H1 (cell line): Measurements from ENCODE around the gene RASSF10. TPM values are rescaled to one million over a fixed set of nuclear protein-coding genes. Genes with fewer than 3 reads are reported as not detected.

ENCODE experiments used
- CTCF ChIA-PET: fragments of 300-600 bp; sonication (Branson Sonifier 250); formaldehyde crosslinking; loops from one replicate; lab custom pipeline; 2021; ENCODE audit not compliant: partially characterized antibody; lab: Charles Lee
- POLR2A ChIA-PET: fragments of 300-600 bp; sonication (Branson Sonifier 250); formaldehyde crosslinking; loops from one replicate; lab custom pipeline; 2021; ENCODE audit warnings: inconsistent platforms; ENCODE audit not compliant: partially characterized antibody; lab: Charles Lee
- DNase-seq, 2 experiments: peaks; one replicate each; pipeline versions ENCODE4 v3.0.0 to v3.0.0-alpha.2; 2010 to 2022; ENCODE audit warnings: low spot score in 2 of 2, low read depth in 1 of 2, mixed read lengths in 1 of 2
- FAIRE-seq: peaks from 2 replicates; lab custom pipeline; 2011; peaks lifted over from hg19 to GRCh38; lab: Jason Lieb, UNC
- H2AFZ ChIP-seq: 2 replicates; pipeline ENCODE4 v1.8.1; 2012; ENCODE audit warnings: low read length, inconsistent platforms
- H2AK5ac ChIP-seq: 2 replicates; pipeline ENCODE4 v1.6.1; 2013; ENCODE audit warnings: low read depth, low read length
- H2BK120ac ChIP-seq: replicated peaks from 2 replicates; pipeline ENCODE3; 2013; ENCODE audit warnings: low read depth, low read length, inconsistent platforms
- H2BK12ac ChIP-seq: 2 replicates; pipeline ENCODE4 v1.6.1; 2013; ENCODE audit warnings: low read depth, low read length
- H2BK15ac ChIP-seq: 2 replicates; pipeline ENCODE4 v1.6.1; 2013; ENCODE audit warnings: low read length
- H2BK20ac ChIP-seq: 2 replicates; pipeline ENCODE4 v1.6.1; 2013; ENCODE audit warnings: low read length
- H2BK5ac ChIP-seq: 2 replicates; pipeline ENCODE4 v1.6.1; 2013; ENCODE audit warnings: low read depth, low read length
- H3K14ac ChIP-seq: 2 replicates; pipeline ENCODE4 v1.6.1; 2013; ENCODE audit warnings: inconsistent platforms; ENCODE audit not compliant: insufficient read length
- H3K18ac ChIP-seq: 2 replicates; pipeline ENCODE4 v1.6.1; 2013; ENCODE audit warnings: low read length; ENCODE audit errors: extremely low read depth
- H3K23ac ChIP-seq: 2 replicates; pipeline ENCODE4 v1.6.1; 2013; ENCODE audit warnings: inconsistent platforms; ENCODE audit not compliant: insufficient read length
- H3K23me2 ChIP-seq: 2 replicates; pipeline ENCODE4 v1.6.1; 2013; ENCODE audit warnings: low read depth, low read length
- H3K27ac ChIP-seq: 2 replicates; pipeline ENCODE4 v1.6.1; 2011; ENCODE audit warnings: low read depth, low read length, inconsistent platforms
- H3K27me3 ChIP-seq, 4 experiments: replicated peaks in 1 of 4; 1 replicate in 1 of 4; 2 replicates in 3 of 4; pipeline versions ENCODE4 v1.6.1 to v1.8.1; 2011 to 2013; ENCODE audit warnings: low read length in 3 of 4, mild to moderate bottlenecking in 3 of 4, inconsistent platforms in 2 of 4, mixed read lengths in 2 of 4, moderate library complexity in 1 of 4; ENCODE audit not compliant: control insufficient read depth in 3 of 4, insufficient read depth in 3 of 4; ENCODE audit errors: extremely low read depth in 1 of 4
- H3K36me3 ChIP-seq, 4 experiments: 2 replicates each; pipeline versions ENCODE4 v1.6.1 to v1.8.1; 2011 to 2013; ENCODE audit warnings: mild to moderate bottlenecking in 4 of 4, low read length in 3 of 4, moderate library complexity in 2 of 4, control low read depth in 1 of 4, inconsistent platforms in 1 of 4; ENCODE audit not compliant: insufficient read depth in 4 of 4, control insufficient read depth in 2 of 4
- H3K4ac ChIP-seq: replicated peaks from 2 replicates; pipeline ENCODE3; 2013; ENCODE audit warnings: low read length, low read depth, mixed read lengths, inconsistent platforms; ENCODE audit not compliant: insufficient read length
- H3K4me1 ChIP-seq, 4 experiments: replicated peaks in 1 of 4; 1 replicate in 1 of 4; 2 replicates in 3 of 4; pipeline versions ENCODE4 v1.6.1 to v1.8.1; 2011 to 2013; ENCODE audit warnings: low read length in 3 of 4, inconsistent platforms in 2 of 4, mixed read lengths in 1 of 4; ENCODE audit not compliant: insufficient read depth in 4 of 4, control insufficient read depth in 3 of 4
- H3K4me2 ChIP-seq, 2 experiments: 2 replicates each; pipeline versions ENCODE4 v1.6.1 to v1.8.1; 2011 to 2013; ENCODE audit warnings: low read depth in 2 of 2, low read length in 2 of 2, control low read depth in 1 of 2, inconsistent platforms in 1 of 2, mild to moderate bottlenecking in 1 of 2; ENCODE audit not compliant: insufficient read depth in 1 of 2
- H3K4me3 ChIP-seq, 4 experiments: fragments of 200-600, 300-600 bp in 1 of 4; sonication (generic), shearing (Covaris generic), sonication (Bioruptor Twin) in 1 of 4; 2 replicates each; pipeline versions ENCODE4 v1.5.1 to v1.8.1; 2011 to 2016; ENCODE audit warnings: low read length in 4 of 4, low read depth in 3 of 4, control low read depth in 2 of 4, inconsistent platforms in 2 of 4, mild to moderate bottlenecking in 2 of 4, mixed read lengths in 1 of 4, moderate library complexity in 1 of 4; ENCODE audit not compliant: insufficient read depth in 2 of 4; ENCODE audit errors: extremely low read depth in 1 of 4
- H3K56ac ChIP-seq: replicated peaks from 2 replicates; pipeline ENCODE3; 2013; ENCODE audit warnings: low read depth, mild to moderate bottlenecking, mixed read lengths, low read length, inconsistent platforms; ENCODE audit not compliant: insufficient read length
- H3K79me1 ChIP-seq: 2 replicates; pipeline ENCODE4 v1.6.1; 2013; ENCODE audit warnings: low read depth, low read length, control low read depth
- H3K79me2 ChIP-seq, 2 experiments: 2 replicates each; pipeline versions ENCODE4 v1.6.1 to v1.8.1; 2012 to 2013; ENCODE audit warnings: low read length in 2 of 2, mild to moderate bottlenecking in 2 of 2, inconsistent platforms in 1 of 2; ENCODE audit not compliant: insufficient read depth in 2 of 2, control insufficient read depth in 1 of 2
- H3K9ac ChIP-seq, 4 experiments: replicated peaks in 1 of 4; 1 replicate in 1 of 4; 2 replicates in 3 of 4; pipeline versions ENCODE4 v1.6.1 to v1.8.1; 2011 to 2013; ENCODE audit warnings: low read depth in 3 of 4, low read length in 3 of 4, control low read depth in 2 of 4, mild to moderate bottlenecking in 2 of 4, moderate library complexity in 2 of 4, inconsistent platforms in 1 of 4; ENCODE audit errors: extremely low read depth in 1 of 4
- H3K9me3 ChIP-seq, 2 experiments: 2 replicates each; pipeline versions ENCODE4 v1.6.1 to v1.8.1; 2012 to 2013; ENCODE audit warnings: mild to moderate bottlenecking in 2 of 2, moderate library complexity in 2 of 2, control low read depth in 1 of 2, inconsistent platforms in 1 of 2, low read depth in 1 of 2, low read length in 1 of 2, mixed read lengths in 1 of 2; ENCODE audit not compliant: insufficient read depth in 2 of 2
- H4K20me1 ChIP-seq, 2 experiments: replicated peaks in 1 of 2; 2 replicates each; pipeline versions ENCODE3 to v1.8.1; 2011 to 2013; ENCODE audit warnings: inconsistent platforms in 2 of 2, low read length in 2 of 2, mild to moderate bottlenecking in 1 of 2; ENCODE audit not compliant: insufficient read depth in 2 of 2, control insufficient read depth in 1 of 2
- H4K5ac ChIP-seq: 2 replicates; pipeline ENCODE4 v1.6.1; 2013; ENCODE audit warnings: low read length, low read depth, mixed read lengths, inconsistent platforms; ENCODE audit not compliant: insufficient read length
- H4K8ac ChIP-seq: 2 replicates; pipeline ENCODE4 v1.8.0; 2013; ENCODE audit warnings: mild to moderate bottlenecking, moderate library complexity, low read length, inconsistent platforms; ENCODE audit not compliant: insufficient read depth; ENCODE audit errors: extremely low read depth
- H4K91ac ChIP-seq: replicated peaks from 2 replicates; pipeline ENCODE3; 2013; ENCODE audit warnings: low read length, mixed read lengths, inconsistent platforms; ENCODE audit not compliant: insufficient read length
- CEBPB ChIP-seq: IDR thresholded peaks from 2 replicates; pipeline ENCODE4 v1.6.1; 2012; ENCODE audit warnings: low read depth, low read length
- FOSL1 ChIP-seq: IDR thresholded peaks from 2 replicates; pipeline ENCODE4 v1.6.1; 2011; ENCODE audit warnings: mild to moderate bottlenecking, low read depth, low read length, moderate library complexity; ENCODE audit not compliant: insufficient read depth
- GTF2F1 ChIP-seq: IDR thresholded peaks from 2 replicates; pipeline ENCODE4 v1.6.1; 2012; ENCODE audit warnings: low read depth, low read length, improper control_type of control experiment, borderline replicate concordance
- KDM1A ChIP-seq: fragments of 200-600, 300-600 bp; sonication (generic); IDR thresholded peaks from 2 replicates; pipeline ENCODE4 v1.7.1; 2016; ENCODE audit warnings: mild to moderate bottlenecking, low read length, borderline replicate concordance
- SIN3A ChIP-seq, 2 experiments: IDR thresholded peaks in 1 of 2; conservative IDR thresholded peaks in 1 of 2; 2 replicates each; pipeline ENCODE4 v1.6.1; 2011 to 2012; ENCODE audit warnings: low read length in 2 of 2, improper control_type of control experiment in 1 of 2, low read depth in 1 of 2, mild to moderate bottlenecking in 1 of 2
- SIX5 ChIP-seq: IDR thresholded peaks from 2 replicates; pipeline ENCODE4 v1.6.1; 2011; ENCODE audit warnings: mild to moderate bottlenecking, low read depth, low read length
- TAF7 ChIP-seq: optimal IDR thresholded peaks from 2 replicates; pipeline ENCODE3; 2011; ENCODE audit warnings: low read depth, mild to moderate bottlenecking, inconsistent platforms, low read length, moderate library complexity, borderline replicate concordance
- TEAD4 ChIP-seq: IDR thresholded peaks from 2 replicates; pipeline ENCODE4 v1.6.1; 2012; ENCODE audit warnings: low read depth, low read length, inconsistent platforms, mixed read lengths
- WGBS, 2 experiments: shearing (Covaris generic) in 1 of 2; methylation state at CpG; one replicate each; pipeline versions ENCODE4 v1.1.6 to v1.1.7; 2013 to 2015; ENCODE audit warnings: low lambda C conversion rate in 2 of 2, mixed read lengths in 2 of 2, inconsistent platforms in 1 of 2, low coverage in 1 of 2, missing lambda C conversion rate in 1 of 2; ENCODE audit not compliant: insufficient replicate concordance in 2 of 2, insufficient coverage in 1 of 2, insufficient read length in 1 of 2; ENCODE audit errors: extremely low coverage in 1 of 2, missing lambda C conversion rate in 1 of 2; 5-methylcytosine and 5-hydroxymethylcytosine counted together
- polyA plus RNA-seq, 7 experiments: library from polyadenylated mRNA; depleted of rRNA in 3 of 7; stranded (reverse) in 5 of 7; unstranded in 2 of 7; fragments of >200 nt in 5 of 7; fragments of 200-250 nt in 2 of 7; gene quantifications; 1 replicate in 5 of 7; 2 replicates in 1 of 7; 4 replicates in 1 of 7; pipeline versions ENCODE4 v1.2.1 to v1.2.3, GENCODE V29; 2011 to 2013; ENCODE audit warnings: missing spikeins in 2 of 7, mixed read lengths in 2 of 7
- total RNA-seq: library from RNA; stranded (reverse); fragmentation: NEBNext Ultra II Directional; extraction: Animal tissue kit (Norgen Biotek cat#: 25700); gene quantifications from 2 replicates; pipeline ENCODE4 v1.2.1, GENCODE V29; 2021

Gene RASSF10
- total and polyA plus RNA-seq, 2 of the 8 experiments (the other 6 are each of a cell fraction or from before 2014, with no cell fraction given): 0.51 to 1.8 TPM

- Histone ChIP-seq H2AFZ (no peak overlapping the region), H2AK5ac (no peak overlapping the region), H3K56ac (no peak overlapping the region), H3K27ac (no peak overlapping the region), H3K18ac (no peak overlapping the region), H4K8ac (no peak overlapping the region), H3K36me3 (no peaks in the 10 kb centered on the region), H3K4me3 (no peak overlapping the region), H3K23me2 (no peaks in the 10 kb centered on the region; the same call in 1 of the 2 replicates), H4K20me1 (no peaks in the 10 kb centered on the region), H3K9me3 (no peaks in the 10 kb centered on the region), H2BK20ac (no peak overlapping the region), H3K79me1 (no peaks in the 10 kb centered on the region), H2BK120ac (no peak overlapping the region), H2BK5ac (no peak overlapping the region), H2BK15ac (no peak overlapping the region), H3K4me2 (no peak overlapping the region), H3K27me3 (no peaks in the 10 kb centered on the region), H3K14ac (no peak overlapping the region), H3K79me2 (no peaks in the 10 kb centered on the region), H4K91ac (no peak overlapping the region), H3K23ac (no peak overlapping the region), H3K4ac (no peak overlapping the region), H3K9ac (no peak overlapping the region), H3K4me1 (no peaks in the 10 kb centered on the region), H4K5ac (no peak overlapping the region), H2BK12ac (no peak overlapping the region)
- 73% methylated on average over 3 of the region's 3 CpGs; no CpG with 5 or more reads in 1 of the 2 experiments for WGBS, 2 experiments
- CTCF ChIA-PET: interaction anchor here (0.5 to 1.8 kb wide), 6 partner anchors 35 to 774 kb away, joined by 3 to 5 read pairs (median 3); no protein-coding TSS in a partner anchor
- POLR2A ChIA-PET: no interaction called here
- TF ChIP-seq TEAD4 (no peak), CEBPB (no peak), FOSL1 (no peak), SIX5 (no peak), KDM1A (no peak), GTF2F1 (no peak), SIN3A (conservative IDR thresholded peaks at IDR 0.05 in 1 of 2, IDR thresholded peaks at IDR 0.05 in 1 of 2; ENCODE audit: low read depth in 1 of 2, low read length in 2 of 2) (no peak), TAF7 (no peak)
- FAIRE-seq (no peak), DNase-seq (no peak)
These were observed 52.3 kb downstream of the RASSF10 start for GRCh38 chr11:13061294-13061990.
